Measurements from ENCODE around the gene LYZL6.

LYZL6 gene, protein sequence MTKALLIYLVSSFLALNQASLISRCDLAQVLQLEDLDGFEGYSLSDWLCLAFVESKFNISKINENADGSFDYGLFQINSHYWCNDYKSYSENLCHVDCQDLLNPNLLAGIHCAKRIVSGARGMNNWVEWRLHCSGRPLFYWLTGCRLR

DNA sequence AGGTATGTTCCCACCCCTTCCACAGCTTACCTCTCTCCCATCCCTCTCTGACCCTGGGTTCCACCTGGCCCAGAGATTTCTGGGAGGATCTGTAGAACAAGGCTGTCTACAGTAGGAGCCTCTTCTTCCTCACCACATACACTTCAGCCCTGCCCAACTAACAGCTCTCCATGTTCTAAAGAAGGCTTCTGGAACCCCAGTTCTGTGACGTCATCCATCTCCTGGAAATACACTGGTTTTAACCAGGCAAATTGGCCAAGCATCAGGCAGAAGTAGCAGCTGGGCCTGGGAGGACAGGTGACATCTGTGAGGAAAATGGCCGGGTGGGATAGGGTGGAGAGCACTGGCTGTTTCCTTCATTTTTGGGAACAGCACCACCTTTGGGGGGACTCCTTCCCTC lies at the start of gene LYZL6:
TSS of gene LYZL6 (minus strand) at position 177 of the 400 bp plus-strand sequence. CDS start 4,357 bp downstream, outside the sequence.
- DNase-seq (ENCODE audit: low spot score), result no peak

DNA sequence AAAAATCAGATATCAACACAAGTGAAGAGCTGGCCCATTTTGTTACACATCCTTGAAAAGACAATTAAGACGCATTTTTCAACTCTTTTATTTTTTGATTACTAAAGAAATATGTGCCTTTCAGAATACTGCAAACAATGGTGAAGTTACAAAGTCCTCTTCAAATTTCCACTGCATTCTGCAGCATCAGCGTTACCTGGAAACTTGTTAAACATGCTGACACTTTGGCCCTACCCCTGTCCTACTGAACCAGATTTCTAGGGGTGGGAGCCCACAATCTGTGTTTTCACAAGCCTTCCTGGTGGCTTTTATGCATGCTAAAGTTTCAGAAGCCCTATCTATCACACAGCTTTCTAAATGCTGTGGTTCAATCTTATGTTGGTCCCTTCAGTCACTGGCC lies 47.6 kb upstream of the LYZL6 start:
- no peak for DNase-seq (ENCODE audit: low spot score)

DNA sequence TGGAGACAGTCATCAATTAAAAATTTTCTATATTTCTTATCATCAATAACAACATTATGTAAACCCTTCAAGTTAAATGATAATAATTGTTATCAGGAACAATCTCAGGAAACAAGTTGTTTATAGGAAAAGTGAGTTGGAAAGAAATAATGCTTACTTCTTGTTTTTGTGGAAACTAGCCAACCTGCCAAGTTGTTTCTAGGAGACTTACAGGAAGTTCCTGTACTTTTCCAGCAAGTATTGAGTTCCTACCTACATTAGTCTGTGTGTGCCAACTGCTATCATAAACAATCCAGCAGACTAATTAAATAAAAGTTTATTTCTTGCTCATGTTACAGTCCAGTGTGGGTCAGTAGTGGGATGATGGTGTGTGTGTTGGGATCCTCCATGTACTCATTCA lies 44.7 kb upstream of the LYZL6 start:
- no peak for DNase-seq (ENCODE audit: low spot score)

DNA sequence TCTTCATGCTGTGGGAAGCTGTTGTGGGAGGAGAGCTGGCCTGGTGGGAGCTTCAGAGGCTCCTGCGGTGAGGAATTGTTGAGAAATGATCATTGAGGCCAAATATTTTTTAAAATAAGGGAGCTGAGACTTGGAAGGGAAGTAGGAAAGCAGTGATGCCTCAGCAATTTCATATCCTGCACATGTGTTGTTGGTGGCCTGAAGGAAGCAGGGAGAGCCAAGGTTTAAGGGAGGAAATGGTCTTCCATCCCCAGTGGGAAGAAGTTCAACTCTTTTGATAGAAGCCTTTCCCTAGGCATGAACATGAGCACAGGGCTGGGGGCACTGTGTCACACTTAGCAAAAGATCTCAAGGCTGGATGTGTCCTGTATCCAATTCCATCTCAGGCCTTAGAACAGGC lies 43.1 kb upstream of the LYZL6 start, which contains the start of gene CCL14:
TSS of gene CCL14 (minus strand) at position 87 of the 400 bp plus-strand sequence. CDS start at position 7, 80 bp downstream.
- no peak for DNase-seq (ENCODE audit: low spot score)

DNA sequence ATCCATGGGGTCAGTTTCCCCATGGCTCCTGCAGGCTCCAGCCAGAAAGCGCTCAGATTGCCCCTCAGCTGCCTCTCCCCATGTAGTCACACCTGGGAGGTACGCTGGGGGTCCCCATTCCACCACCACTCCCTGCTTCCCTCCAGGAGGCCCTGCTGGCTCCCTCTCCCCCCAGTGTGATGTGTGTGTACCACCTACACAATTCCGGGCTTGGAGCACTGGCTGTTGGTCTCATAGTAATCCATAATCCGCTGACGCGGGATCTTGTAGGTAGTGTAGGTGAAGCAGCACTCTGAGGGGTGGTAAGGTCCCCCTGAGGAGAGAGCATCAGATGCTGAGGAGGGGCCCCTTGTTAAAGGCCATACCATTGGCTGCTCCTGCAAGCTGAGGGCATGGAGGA lies 40.6 kb upstream of the LYZL6 start:
- DNase-seq (ENCODE audit: low spot score), result no peak

DNA sequence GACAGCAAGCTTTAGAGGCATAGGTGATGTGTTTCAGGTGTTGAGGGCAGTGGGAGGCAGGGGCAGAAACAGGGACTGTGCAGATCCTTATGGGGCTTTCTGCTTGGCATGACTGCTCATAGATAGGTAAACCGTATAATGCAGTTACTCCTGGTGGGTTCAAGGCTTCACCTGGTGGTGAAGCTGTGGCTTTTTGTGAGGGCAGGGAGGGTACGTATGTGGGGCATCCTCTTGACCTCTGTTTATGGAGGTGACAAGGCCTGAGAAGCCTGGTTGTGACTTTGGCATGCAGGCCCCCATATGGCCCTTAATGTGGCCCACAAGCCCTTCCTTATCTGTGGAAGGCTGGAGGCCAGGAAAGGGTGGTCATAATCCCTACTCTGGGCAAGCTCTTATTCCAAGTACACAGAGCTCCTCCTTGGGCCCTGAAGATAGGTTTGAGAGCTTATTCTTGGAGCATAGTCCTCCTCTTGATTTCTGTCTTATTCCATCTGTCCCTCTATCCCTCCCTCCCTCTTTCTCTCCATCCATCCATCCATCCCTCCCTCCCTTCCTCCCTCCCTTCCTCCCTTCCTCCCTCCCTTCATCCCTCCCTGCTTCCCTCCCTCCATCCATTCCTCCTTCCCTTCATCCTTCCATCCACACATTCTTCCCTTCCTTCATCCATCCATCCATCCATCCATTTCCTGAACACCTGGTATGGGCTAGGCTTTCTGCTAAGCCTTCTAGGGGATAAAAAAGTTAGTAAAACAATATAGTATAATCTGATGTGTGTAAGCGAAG lies 39.1 kb upstream of the LYZL6 start:
- DNase-seq (ENCODE audit: low spot score), result no peak

DNA sequence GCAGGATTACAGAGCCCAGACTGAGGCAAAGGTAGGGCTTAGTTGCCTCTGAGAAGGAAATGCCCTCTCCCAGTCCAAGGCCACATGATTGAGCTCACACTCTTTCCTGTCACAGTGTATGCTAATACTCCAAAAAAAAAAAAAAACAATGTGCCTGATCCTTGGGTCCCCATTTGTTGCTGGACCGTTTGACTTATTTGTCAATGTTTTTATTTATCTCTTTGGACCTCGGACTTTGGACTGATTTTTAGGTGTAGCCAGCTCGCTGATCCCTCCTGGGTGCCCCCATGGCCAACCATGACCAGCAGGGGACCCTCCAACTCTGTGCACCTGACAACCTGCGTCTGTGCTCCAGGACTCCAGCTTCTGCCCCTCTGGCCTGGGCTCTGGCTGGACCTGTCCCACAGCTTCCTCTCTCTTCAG lies 38.4 kb upstream of the LYZL6 start:
- DNase-seq (ENCODE audit: low spot score), result no peak

DNA sequence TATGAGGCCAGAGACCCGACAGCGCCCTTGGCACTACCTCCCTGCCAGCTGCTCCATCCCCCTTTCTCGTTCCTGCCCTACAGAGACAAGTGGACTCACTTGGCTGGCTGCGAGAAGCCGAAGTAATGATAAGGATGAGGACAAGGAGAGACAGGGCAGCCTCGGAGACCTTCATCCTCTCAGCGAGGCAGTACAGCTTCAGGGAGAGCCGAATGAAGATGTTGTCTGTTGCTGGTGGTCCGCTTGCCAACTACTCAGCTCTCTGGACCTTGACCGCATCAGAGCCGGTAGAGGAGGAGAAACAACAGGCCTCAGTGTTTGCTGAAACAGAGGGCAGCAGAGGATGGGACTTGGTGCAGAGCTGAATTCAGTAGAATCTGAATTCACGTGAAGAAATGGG lies 37.7 kb upstream of the LYZL6 start, which contains the start of gene CCL16:
TSS of gene CCL16 (minus strand) at position 252 of the 400 bp plus-strand sequence. CDS start at position 175, 77 bp downstream.
- DNase-seq (ENCODE audit: low spot score), result no peak

DNA sequence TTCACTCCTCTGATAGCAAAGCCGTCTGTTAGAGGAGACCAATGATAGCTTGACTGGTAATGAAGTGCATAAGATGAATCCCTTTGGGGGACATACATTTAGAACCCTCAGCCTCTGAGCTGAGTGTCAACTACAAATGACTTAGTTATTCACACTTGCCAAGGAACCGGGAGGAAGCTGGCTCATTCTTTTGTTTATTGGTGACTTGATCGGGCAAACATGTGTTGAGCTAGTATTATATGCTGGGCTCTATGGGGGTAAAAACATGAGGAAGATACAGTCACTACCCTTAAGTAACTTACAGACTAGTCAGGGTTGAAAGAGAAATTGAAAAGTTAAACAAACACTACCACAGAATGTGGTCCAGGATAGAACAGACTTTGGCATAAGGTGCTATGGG lies 34.8 kb upstream of the LYZL6 start:
- no peak for DNase-seq (ENCODE audit: low spot score)

DNA sequence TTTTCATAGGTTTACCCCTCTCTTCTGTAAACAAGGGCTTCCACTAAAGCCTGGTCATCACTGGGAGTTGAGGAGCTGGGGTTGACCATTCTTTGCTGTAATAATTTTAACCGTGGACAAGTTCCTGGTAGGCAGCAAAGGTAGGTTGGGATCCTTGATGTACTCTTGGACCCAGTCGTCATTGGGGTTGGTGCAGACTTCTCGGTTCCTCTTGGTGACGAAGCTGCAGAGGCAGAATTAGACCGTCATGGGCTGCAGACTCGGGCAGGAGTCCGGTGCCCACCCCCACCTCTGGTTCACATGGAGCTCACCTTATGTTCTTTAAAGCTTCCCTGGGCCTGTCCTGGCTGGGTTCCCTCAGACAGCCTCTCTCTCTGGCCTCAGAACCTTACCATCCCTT lies 34.0 kb upstream of the LYZL6 start:
- DNase-seq (ENCODE audit: low spot score), result no peak

DNA sequence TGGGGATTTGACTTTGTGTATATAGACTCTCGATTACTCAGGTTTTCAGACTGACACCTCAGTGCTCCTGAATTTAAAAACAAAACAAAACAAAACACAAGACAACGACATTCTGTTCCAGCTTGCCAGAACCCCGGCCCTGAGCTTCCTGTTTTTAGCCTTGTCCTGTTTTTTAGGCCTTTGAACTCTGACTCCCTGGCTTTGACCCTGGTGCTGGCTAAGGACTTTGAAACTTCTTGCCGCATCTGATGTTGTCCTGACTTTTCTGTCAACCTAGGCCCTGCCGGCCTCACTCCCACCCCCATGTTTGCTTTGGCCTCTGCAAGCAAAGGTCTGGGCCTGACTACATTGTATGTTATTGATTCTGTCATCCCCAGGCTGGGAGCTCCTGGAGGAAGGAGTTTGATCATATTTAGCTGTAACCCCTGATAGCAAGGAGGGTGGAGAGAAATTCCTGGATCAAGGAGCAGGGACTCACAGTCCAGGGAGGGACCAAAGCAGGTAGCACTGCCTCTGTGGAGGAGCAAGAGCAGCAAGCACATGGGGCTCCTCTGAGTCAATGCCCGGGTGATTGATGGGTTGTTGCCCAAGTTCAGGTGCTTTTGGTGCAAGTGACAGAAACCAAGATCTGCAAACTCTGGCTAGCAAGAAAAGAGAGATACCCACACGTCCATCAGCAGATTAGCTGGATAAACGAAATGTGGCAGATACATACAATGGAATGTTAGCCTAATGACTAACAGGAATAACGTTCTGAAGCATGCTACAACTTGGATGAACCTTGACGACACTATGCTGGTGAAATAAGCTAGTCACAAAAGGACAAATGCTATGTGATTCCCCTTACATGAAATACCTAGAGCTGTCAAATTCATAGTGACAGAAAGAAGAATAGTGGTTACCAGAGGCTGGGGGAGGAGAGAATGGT lies 30.1 kb upstream of the LYZL6 start:
- DNase-seq (ENCODE audit: low spot score), result peak; percentile 7

DNA sequence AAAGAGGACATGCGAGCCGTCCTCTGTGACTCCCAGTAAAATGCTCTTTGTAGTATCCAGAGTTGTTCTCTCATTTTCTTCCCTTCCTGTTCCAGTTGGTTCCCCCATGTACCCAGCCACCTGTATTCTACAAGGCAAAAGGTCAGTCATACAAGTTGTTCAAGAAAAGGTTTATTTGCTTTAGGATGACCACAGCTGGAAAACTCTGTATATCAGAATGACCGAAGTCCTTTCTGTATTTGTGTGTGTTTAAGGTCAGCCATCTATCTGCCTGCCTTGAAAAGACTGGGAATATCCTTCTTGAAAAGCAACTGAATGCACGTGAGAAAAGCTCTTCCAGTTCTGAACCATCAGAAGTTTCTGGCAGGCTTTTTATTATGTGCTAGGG lies 29.4 kb upstream of the LYZL6 start:
- no peak for DNase-seq (ENCODE audit: low spot score)

DNA sequence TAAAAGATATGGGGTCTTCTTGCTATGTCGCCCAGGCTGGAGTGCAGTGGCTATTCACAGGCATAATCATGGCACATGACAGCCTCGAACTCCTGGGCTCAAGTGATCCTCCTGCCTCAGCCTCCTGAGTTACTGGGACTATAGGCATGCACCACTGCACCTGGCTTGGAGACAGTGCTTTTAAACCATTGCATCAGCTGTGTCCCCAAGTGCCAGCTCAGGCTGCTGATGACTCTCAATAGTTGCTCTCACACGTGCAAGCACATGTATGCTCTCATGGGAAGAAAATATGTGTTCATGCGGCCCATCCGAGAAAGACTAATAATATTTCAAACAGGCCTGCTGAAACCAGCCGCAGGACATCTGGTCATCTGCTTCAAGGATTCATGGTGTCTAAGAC lies 29.0 kb upstream of the LYZL6 start:
- DNase-seq (ENCODE audit: low spot score), result no peak

DNA sequence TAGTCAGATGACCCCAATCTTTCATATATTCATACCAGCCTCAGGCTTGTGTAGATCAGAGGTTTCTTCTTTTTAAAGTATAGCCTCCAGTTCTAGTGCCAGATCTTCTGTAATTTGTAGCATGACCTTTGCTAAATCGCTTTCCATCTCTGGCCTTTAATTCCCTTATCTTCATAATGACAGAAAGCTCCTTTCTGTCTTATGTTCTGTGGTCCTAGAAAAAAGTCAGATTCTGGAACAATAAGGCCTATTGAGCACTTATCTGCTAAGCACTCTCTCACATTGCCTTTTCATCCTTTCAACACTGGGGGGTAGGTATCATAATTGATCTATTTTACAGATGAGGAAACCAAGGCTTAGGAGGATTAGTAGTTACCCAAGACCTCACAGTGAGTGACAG lies 28.6 kb upstream of the LYZL6 start:
- no peak for DNase-seq (ENCODE audit: low spot score)

DNA sequence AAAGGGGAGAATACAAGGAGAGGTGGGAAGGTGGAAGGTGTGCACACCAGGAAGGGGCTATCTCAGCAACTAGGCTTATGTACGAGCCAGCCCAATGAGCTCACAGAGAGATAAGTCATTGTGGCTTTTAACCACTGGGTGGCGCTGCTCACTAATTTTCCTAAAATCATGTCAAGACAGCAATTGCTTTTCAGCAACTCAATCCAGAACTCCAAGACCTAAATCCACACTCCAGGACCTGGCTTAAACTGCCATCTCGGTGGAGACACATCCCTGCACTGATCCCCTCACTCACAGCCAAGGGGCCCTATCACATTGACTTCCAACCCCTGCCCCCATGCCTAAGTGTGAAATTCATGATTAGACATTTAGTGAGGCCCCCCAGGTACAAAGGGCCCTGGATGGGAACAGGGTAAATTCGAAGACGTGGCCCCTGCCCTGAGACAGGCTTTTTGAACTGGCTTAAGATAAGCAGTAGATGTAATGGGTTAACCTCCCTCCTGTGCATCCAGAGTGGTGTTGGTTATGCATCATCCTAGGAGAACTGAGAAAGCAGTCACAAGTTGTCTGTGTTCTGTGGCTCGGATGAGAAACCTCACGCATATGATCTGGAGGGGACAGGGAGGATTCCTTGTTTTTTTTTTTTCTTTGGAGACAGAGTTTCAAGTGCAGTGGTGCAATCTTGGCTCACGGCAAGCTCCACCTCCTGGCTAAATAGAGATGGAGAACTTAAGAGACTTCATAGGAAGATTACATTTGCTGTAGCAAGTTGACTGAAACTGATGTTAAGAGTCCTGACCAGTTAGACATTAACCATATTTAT lies 26.3 kb upstream of the LYZL6 start:
- DNase-seq (ENCODE audit: low spot score), result peak; percentile 79

DNA sequence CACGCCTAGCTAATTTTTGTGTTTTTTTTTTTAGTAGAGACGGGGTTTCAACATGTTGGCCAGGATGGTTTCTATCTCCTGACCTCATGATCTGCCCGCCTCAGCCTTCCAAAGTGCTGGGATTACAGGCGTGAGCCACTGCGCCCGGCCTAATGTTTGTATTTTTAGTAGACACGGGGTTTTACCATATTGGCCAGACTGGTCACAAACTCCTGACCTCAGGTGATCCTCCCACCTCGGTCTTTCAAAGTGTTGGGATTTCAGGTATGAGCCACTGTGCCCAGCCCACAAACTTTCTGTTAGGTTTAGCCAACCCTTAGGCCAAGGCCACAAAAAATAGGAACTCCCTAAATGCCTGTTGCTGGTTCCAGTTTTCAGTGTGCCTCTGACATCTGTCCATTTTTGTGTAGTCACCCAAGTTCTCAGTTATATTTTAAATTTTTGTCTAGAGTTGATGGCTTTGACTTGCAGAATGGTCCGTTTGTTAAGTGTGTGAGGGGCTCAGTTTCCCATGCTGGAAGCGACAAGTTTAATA lies 25.1 kb upstream of the LYZL6 start:
- no peak for DNase-seq (ENCODE audit: low spot score)

DNA sequence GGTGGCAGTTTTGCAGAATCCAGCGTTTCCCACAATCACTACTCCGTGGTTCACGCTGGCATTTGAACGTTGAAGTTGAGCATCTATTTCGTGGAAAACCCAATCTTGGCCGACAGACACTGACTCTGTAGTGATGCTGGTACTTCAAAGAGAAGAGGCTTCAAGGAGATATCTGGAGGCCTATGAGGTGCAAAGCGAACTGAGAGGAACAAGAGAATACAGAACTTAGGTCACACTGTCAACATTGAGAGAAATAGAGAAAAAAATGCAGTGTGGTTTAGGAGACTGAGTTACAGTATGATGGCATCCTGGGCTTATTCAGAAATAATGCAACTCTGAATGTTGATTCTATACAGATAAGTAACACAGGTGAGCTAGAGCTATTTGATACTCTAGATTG lies 21.8 kb upstream of the LYZL6 start:
- DNase-seq (ENCODE audit: low spot score), result no peak

DNA sequence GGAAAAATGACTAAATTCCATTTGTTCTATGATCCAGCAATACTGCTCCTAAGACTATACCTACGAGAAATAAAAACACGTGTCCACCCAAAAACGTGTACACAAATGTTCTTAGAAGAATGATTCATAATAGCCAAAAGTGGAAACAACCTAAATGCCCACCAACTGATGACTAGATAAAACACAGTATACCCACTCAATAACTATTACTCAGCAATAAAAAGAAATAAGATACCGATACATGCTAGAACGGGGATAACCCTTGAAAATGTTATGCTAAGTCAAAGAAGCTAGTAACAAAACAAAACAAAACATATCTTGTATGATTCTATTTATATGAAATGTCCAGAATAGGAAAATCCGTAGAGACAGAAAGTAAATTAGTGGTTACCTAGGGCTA lies 20.1 kb upstream of the LYZL6 start:
- no peak for DNase-seq (ENCODE audit: low spot score)

DNA sequence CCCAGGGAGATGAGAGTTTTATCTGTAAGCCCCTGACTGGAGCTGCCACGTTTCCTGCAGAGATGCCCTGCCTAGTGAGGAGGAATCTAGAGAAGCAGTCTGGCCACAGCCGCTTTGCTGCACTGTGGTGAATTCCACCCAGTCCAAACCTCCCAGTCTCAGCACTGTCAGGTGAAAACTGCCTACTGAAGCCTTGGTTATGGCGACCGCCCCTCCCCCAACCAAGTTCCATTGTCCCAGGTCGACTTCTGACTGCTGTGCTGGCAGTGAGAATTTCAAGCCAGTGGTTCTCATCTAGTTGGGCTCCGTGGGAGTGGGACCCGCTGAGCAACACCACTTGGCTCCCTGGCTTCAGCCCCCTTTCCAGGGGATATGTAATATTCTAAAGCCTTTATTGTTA lies 10.2 kb upstream of the LYZL6 start:
- DNase-seq (ENCODE audit: low spot score), result no peak

DNA sequence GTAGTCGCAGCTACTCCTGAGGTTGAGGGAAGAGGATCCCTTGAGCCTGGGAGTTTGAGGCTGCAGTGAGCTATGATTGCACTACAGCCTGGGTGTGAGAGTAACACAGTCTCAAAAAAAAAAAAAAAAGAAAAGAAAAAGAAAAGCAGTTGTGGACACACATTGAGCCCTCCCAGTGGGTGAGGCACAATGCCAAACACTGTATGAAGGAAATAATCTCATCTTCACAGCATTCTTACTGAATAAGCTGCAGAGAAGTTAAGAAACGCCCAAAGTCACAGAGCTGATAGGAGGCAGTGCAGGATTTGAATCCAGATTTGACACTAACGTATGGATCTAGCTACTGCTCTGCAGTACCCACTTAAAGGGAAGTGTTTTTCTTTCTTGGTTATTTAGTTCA lies 5.9 kb upstream of the LYZL6 start:
- DNase-seq (ENCODE audit: low spot score), result no peak

DNA sequence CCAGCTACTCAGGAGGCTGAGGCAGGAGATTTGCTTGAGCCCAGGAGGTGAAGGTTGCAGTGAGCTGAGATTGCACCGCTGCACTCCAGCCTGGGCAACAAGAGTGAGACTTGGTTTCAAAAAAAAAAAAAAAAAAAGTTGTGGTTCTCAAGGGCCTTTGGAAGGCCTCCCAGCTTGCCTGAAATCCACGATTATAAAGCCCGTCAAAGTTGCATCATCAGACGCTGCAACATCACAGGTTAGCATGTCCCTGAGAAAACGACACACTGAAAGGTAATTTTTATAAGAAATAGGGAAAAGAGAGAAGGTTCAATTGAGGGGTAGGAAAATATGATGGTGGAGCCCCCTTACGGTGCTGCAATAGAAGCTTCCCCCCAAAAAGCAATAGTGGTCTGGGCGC lies 4.6 kb upstream of the LYZL6 start:
- DNase-seq (ENCODE audit: low spot score), result no peak
